Endodermal cell (in vitro differentiated cells): ENCODE data around the gene SLCO2A1. TPM values are rescaled to one million over a fixed set of nuclear protein-coding genes. Genes with fewer than 3 reads are reported as not detected.

Source experiments
- DNase-seq: peaks from one replicate; pipeline ENCODE4 v3.0.0-alpha.2; 2017
- H3K27ac ChIP-seq: 2 replicates; pipeline ENCODE4 v1.5.1; 2013; ENCODE audit warnings: mild to moderate bottlenecking, low read depth, low read length, moderate library complexity
- H3K27me3 ChIP-seq: 2 replicates; pipeline ENCODE4 v1.6.1; 2013; ENCODE audit warnings: mild to moderate bottlenecking, low read length, moderate library complexity; ENCODE audit not compliant: insufficient read depth, control insufficient read depth, poor library complexity, severe bottlenecking
- H3K36me3 ChIP-seq: 2 replicates; pipeline ENCODE4 v1.7.0; 2013; ENCODE audit warnings: mild to moderate bottlenecking, low read length, moderate library complexity; ENCODE audit not compliant: control insufficient read depth, insufficient read depth
- H3K4me1 ChIP-seq: one replicate; pipeline ENCODE4 v1.7.0; 2013; ENCODE audit warnings: low read length; ENCODE audit not compliant: control insufficient read depth, insufficient read depth
- H3K4me3 ChIP-seq: 2 replicates; pipeline ENCODE4 v1.5.1; 2013; ENCODE audit warnings: mild to moderate bottlenecking, low read length, moderate library complexity
- H3K9ac ChIP-seq: 2 replicates; pipeline ENCODE4 v1.6.1; 2013; ENCODE audit warnings: mild to moderate bottlenecking, low read length, moderate library complexity; ENCODE audit not compliant: poor library complexity, severe bottlenecking; ENCODE audit errors: extremely low read depth
- H3K9me3 ChIP-seq: 2 replicates; pipeline ENCODE4 v1.6.1; 2013; ENCODE audit warnings: mild to moderate bottlenecking, low read length, moderate library complexity; ENCODE audit not compliant: control insufficient read depth
- H3K27ac Mint-ChIP-seq: 2 replicates; pipeline ENCODE4 v1.8.0; 2020; ENCODE audit warnings: mixed read lengths
- H3K27me3 Mint-ChIP-seq: 2 replicates; pipeline ENCODE4 v1.8.0; 2021; ENCODE audit warnings: mild to moderate bottlenecking, mixed read lengths; ENCODE audit not compliant: insufficient read depth
- H3K36me3 Mint-ChIP-seq: 2 replicates; pipeline ENCODE4 v1.8.0; 2020; ENCODE audit warnings: low read depth, mixed read lengths
- H3K4me1 Mint-ChIP-seq: 2 replicates; pipeline ENCODE4 v1.8.0; 2020; ENCODE audit warnings: mixed read lengths
- H3K4me3 Mint-ChIP-seq: 2 replicates; pipeline ENCODE4 v1.8.0; 2020; ENCODE audit warnings: mild to moderate bottlenecking, moderate library complexity, mixed read lengths
- H3K9me3 Mint-ChIP-seq: 2 replicates; pipeline ENCODE4 v1.8.0; 2020; ENCODE audit warnings: mild to moderate bottlenecking, mixed read lengths
- CTCF ChIP-seq: fragments of 200-600 bp; sonication (generic); conservative IDR thresholded peaks from 2 replicates; pipeline ENCODE4 v1.5.0; 2021; ENCODE audit warnings: antibody characterized with exemption, mild to moderate bottlenecking
- WGBS, 2 experiments: methylation state at CpG; one replicate each; pipeline versions ENCODE4 v1.1.5 to v1.1.7; 2013; ENCODE audit warnings: missing lambda C conversion rate in 2 of 2, mixed read lengths in 1 of 2; ENCODE audit not compliant: insufficient coverage in 1 of 2, insufficient read length in 1 of 2; 5-methylcytosine and 5-hydroxymethylcytosine counted together
- total RNA-seq, 2 donors: library from RNA; stranded (reverse); fragmentation: NEBNext Ultra II Directional in 1 of 2; extraction: Animal tissue kit (Norgen Biotek cat#: 25700) in 1 of 2; gene quantifications; 2 replicates in 1 of 2; 3 replicates in 1 of 2; pipeline ENCODE4 v1.2.1, GENCODE V29; 2021

The SLCO2A1 gene
- total RNA-seq, 2 donors from 2014 or later = 126 to 134 TPM

- Mint-ChIP-seq H3K4me3 (no peak overlapping the region), H3K9me3 (no peaks in the 10 kb centered on the region), H3K27ac (no peak overlapping the region), H3K36me3 (peaks cover 43% of the 10 kb centered on the region), H3K4me1 (peaks cover 65% of the 10 kb centered on the region), H3K27me3 (no peaks in the 10 kb centered on the region)
- H3K4me3 ChIP-seq = no peak overlapping the region
- H3K27me3 ChIP-seq = no peaks in the 10 kb centered on the region
- H3K4me1 ChIP-seq = peaks cover 29% of the 10 kb centered on the region
- TF ChIP-seq CTCF = no peak
- 92 to 95% methylated on average over 8 to 9 of the region's 9 CpGs for WGBS, 2 experiments
- H3K9ac ChIP-seq = no peak overlapping the region
- DNase-seq = peak; percentile 33
- peaks cover 4% of the 10 kb centered on the region for H3K36me3 ChIP-seq
- H3K9me3 ChIP-seq = no peaks in the 10 kb centered on the region
- H3K27ac ChIP-seq = no peak overlapping the region
These were observed 31.7 kb downstream of the SLCO2A1 start for GRCh38 chr3:133997871-133998635.

- no peak overlapping the region for H3K27ac Mint-ChIP-seq
- Histone ChIP-seq H3K36me3 (peaks cover 4% of the 10 kb centered on the region), H3K27me3 (no peaks in the 10 kb centered on the region), H3K27ac (no peak overlapping the region), H3K9me3 (no peaks in the 10 kb centered on the region), H3K9ac (no peak overlapping the region), H3K4me1 (peaks cover 37% of the 10 kb centered on the region), H3K4me3 (no peak overlapping the region)
- no peak overlapping the region for H3K4me3 Mint-ChIP-seq
- peak; percentile 24 for DNase-seq
- H3K36me3 Mint-ChIP-seq = peaks cover 38% of the 10 kb centered on the region
- WGBS, 2 experiments = 92 to 95% methylated on average over 4 to 5 of the region's 5 CpGs
- no peaks in the 10 kb centered on the region for H3K9me3 Mint-ChIP-seq
- no peaks in the 10 kb centered on the region for H3K27me3 Mint-ChIP-seq
- no peak for TF ChIP-seq CTCF
- H3K4me1 Mint-ChIP-seq = peaks cover 67% of the 10 kb centered on the region
These were observed 32.7 kb downstream of the SLCO2A1 start for GRCh38 chr3:133996996-133997395.

- H3K27me3 ChIP-seq = no peaks in the 10 kb centered on the region
- no peak overlapping the region for H3K4me3 ChIP-seq
- no peak overlapping the region for H3K9ac ChIP-seq
- peaks cover 4% of the 10 kb centered on the region for H3K36me3 ChIP-seq
- H3K27ac Mint-ChIP-seq = no peak overlapping the region
- no peaks in the 10 kb centered on the region for H3K9me3 Mint-ChIP-seq
- peak; percentile 72 for DNase-seq
- peaks cover 67% of the 10 kb centered on the region for H3K4me1 Mint-ChIP-seq
- no peaks in the 10 kb centered on the region for H3K9me3 ChIP-seq
- WGBS, 2 experiments = 45 to 50% methylated on average over 5 to 12 of the region's 12 CpGs
- peaks cover 40% of the 10 kb centered on the region for H3K4me1 ChIP-seq
- no peak overlapping the region for H3K27ac ChIP-seq
- no peak for TF ChIP-seq CTCF
- H3K4me3 Mint-ChIP-seq = no peak overlapping the region
- peaks cover 33% of the 10 kb centered on the region for H3K36me3 Mint-ChIP-seq
- no peaks in the 10 kb centered on the region for H3K27me3 Mint-ChIP-seq
These were observed 33.5 kb downstream of the SLCO2A1 start for GRCh38 chr3:133996251-133996661.
